GM23338 (cell line): Measurements from ENCODE around the gene ACOX1.

Source experiments
- CREB1 ChIP-seq: fragments of 250-450 bp; sonication (Bioruptor Pico); IDR thresholded peaks from 2 replicates; pipeline ENCODE4 v1.5.0; 2020; ENCODE audit warnings: low read depth, mild to moderate bottlenecking, moderate library complexity
- ETS1 ChIP-seq: IDR thresholded peaks from 2 replicates; pipeline ENCODE4 v1.6.1; 2016; ENCODE audit warnings: antibody characterized with exemption
- EZH2 ChIP-seq: fragments of 200-600 bp; sonication (generic); IDR thresholded peaks from one replicate; pipeline ENCODE4 v1.8.0; 2017; ENCODE audit warnings: antibody characterized with exemption, mild to moderate bottlenecking, low read depth; ENCODE audit not compliant: unreplicated experiment
- POLR2AphosphoS5 ChIP-seq: IDR thresholded peaks from 2 replicates; pipeline ENCODE4 v1.6.1; 2016; ENCODE audit warnings: antibody characterized with exemption, low read depth
- REST ChIP-seq: IDR thresholded peaks from one replicate; pipeline ENCODE4 v1.6.1; 2018; ENCODE audit warnings: antibody characterized with exemption; ENCODE audit not compliant: unreplicated experiment
- STAT1 ChIP-seq: IDR thresholded peaks from one replicate; pipeline ENCODE4 v1.6.1; 2016; ENCODE audit warnings: antibody characterized with exemption; ENCODE audit not compliant: unreplicated experiment
- TF ChIP-seq, protein P1 (sequence below), 2 experiments: fragments of 200-600 bp in 1 of 2; sonication (generic) in 1 of 2; conservative IDR thresholded peaks; 2 replicates each; pipeline versions ENCODE4 v1.5.1 to v1.6.1; 2016 to 2017; ENCODE audit warnings: antibody characterized with exemption in 2 of 2, low read depth in 2 of 2, mild to moderate bottlenecking in 2 of 2, moderate library complexity in 1 of 2

DNA sequence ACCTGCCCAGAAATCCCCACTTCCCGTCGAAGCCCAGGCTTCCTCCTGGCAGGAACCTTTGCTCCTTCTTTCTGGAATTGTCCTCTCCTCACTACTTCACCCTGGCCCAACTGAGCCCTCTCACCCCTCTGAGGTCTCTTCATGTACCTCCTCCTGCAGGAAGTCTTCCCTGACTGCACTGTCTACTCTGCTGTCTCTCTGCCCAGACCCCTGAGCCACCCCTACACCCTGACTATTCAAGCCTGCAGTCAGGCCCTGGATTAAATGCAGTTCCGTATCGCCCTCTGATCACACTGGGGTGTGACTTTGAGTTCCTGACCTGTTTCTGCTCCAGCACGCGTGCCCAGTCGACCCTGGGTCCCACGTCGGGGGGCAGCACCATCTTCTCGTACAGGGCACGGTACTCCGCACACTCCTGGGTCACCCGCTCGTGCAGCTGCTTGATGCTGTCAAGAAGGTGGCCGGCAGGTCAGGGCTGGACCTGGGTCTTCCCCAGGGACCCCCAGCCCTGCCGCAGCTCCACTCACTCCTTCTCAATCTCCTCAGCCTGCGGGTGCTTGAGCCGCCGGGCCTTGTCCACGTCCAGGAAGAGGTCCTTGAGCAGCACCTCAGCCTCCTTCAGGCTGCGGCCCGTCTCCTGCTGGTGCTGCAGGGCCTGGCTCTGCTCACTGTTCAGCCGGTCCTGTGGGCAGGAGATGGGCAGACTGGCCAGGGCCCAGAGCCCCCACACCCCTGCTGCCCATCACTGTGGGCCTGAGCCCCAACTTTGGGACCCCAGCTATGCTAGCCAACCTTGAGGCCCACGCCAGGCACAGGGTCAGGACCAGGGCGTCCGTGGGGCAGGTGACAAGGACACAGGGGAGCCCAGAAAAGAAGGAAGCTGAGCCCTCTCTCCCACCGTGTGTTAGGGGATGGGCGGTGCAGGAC lies 44.3 kb upstream of the ACOX1 start:
- TF ChIP-seq, protein P1, sequence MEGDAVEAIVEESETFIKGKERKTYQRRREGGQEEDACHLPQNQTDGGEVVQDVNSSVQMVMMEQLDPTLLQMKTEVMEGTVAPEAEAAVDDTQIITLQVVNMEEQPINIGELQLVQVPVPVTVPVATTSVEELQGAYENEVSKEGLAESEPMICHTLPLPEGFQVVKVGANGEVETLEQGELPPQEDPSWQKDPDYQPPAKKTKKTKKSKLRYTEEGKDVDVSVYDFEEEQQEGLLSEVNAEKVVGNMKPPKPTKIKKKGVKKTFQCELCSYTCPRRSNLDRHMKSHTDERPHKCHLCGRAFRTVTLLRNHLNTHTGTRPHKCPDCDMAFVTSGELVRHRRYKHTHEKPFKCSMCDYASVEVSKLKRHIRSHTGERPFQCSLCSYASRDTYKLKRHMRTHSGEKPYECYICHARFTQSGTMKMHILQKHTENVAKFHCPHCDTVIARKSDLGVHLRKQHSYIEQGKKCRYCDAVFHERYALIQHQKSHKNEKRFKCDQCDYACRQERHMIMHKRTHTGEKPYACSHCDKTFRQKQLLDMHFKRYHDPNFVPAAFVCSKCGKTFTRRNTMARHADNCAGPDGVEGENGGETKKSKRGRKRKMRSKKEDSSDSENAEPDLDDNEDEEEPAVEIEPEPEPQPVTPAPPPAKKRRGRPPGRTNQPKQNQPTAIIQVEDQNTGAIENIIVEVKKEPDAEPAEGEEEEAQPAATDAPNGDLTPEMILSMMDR (conservative IDR thresholded peaks at IDR 0.05; ENCODE audit: low read depth in 2 of 2) = no peak
- TF ChIP-seq STAT1 = no peak
- no peak for TF ChIP-seq REST
- no peak for TF ChIP-seq EZH2
- TF ChIP-seq ETS1 = no peak
- no peak for TF ChIP-seq POLR2AphosphoS5
- no peak for TF ChIP-seq CREB1 (CRISPR knock-in tag)
